Natural killer cell (primary cell): ENCODE results near the gene ZNF862. TPM values are rescaled to one million over a fixed set of nuclear protein-coding genes. Genes with fewer than 3 reads are reported as not detected.

ENCODE experiments used
- ATAC-seq, 3 donors: fragments of 150-1000 bp in 2 of 3; fragments of 200-7000 bp in 1 of 3; cut with Tn5 transposase; 1 replicate in 1 of 3; 2 replicates in 2 of 3; pipeline ENCODE4 v1.10.0; 2021; ENCODE audit warnings: mild to moderate bottlenecking in 2 of 3, moderate library complexity in 2 of 3
- DNase-seq, 2 donors: peaks; one replicate each; pipeline versions ENCODE4 v3.0.0 to v3.0.0-alpha.2; 2013 to 2021; ENCODE audit warnings: mixed read lengths in 1 of 2
- H3K27ac ChIP-seq: one replicate; pipeline ENCODE4 v1.5.1; 2013; ENCODE audit warnings: mild to moderate bottlenecking, low read length
- H3K27me3 ChIP-seq: one replicate; pipeline ENCODE4 v1.6.1; 2013; ENCODE audit warnings: low read length; ENCODE audit not compliant: control insufficient read depth, insufficient read depth
- H3K36me3 ChIP-seq: one replicate; pipeline ENCODE4 v1.6.1; 2013; ENCODE audit warnings: low read length; ENCODE audit not compliant: control insufficient read depth, insufficient read depth
- H3K4me1 ChIP-seq: one replicate; pipeline ENCODE4 v1.6.1; 2013; ENCODE audit warnings: low read length; ENCODE audit not compliant: control insufficient read depth, insufficient read depth
- H3K4me3 ChIP-seq: one replicate; pipeline ENCODE4 v1.5.1; 2013; ENCODE audit warnings: low read length
- H3K9me3 ChIP-seq: one replicate; pipeline ENCODE4 v1.6.1; 2013; ENCODE audit warnings: low read length; ENCODE audit not compliant: control insufficient read depth, insufficient read depth
- H3K27ac Mint-ChIP-seq, 2 donors: one replicate each; pipeline ENCODE4 v1.8.0; 2022; ENCODE audit warnings: mild to moderate bottlenecking in 2 of 2, mixed read lengths in 2 of 2, moderate library complexity in 1 of 2
- H3K27me3 Mint-ChIP-seq, 2 donors: one replicate each; pipeline ENCODE4 v1.8.0; 2022; ENCODE audit warnings: low read depth in 2 of 2, mixed read lengths in 2 of 2
- H3K36me3 Mint-ChIP-seq: one replicate; pipeline ENCODE4 v1.8.0; 2022; ENCODE audit warnings: mixed read lengths
- H3K4me1 Mint-ChIP-seq, 2 donors: one replicate each; pipeline ENCODE4 v1.8.0; 2022; ENCODE audit warnings: mixed read lengths in 2 of 2
- H3K4me3 Mint-ChIP-seq: one replicate; pipeline ENCODE4 v1.8.0; 2022; ENCODE audit warnings: mild to moderate bottlenecking, moderate library complexity, mixed read lengths
- H3K9me3 Mint-ChIP-seq, 2 donors: one replicate each; pipeline ENCODE4 v1.8.0; 2022; ENCODE audit warnings: mixed read lengths in 2 of 2
- WGBS: methylation state at CpG from one replicate; pipeline ENCODE4 v1.1.7; 2013; ENCODE audit warnings: missing lambda C conversion rate; ENCODE audit not compliant: insufficient coverage; 5-methylcytosine and 5-hydroxymethylcytosine counted together
- intact Hi-C: fragments of 100-400 bp; cut with micrococcal nuclease; formaldehyde crosslinking; loops from one replicate; pipeline ENCODE4 v1.14.2; 2022
- total RNA-seq, 4 donors: library from RNA; stranded (reverse); fragments of 120-200 nt in 1 of 4; gene quantifications; one replicate each; pipeline versions ENCODE4 v1.2.3 to v1.2.4, GENCODE V29; 2013 to 2022
- TF ChIP-seq, protein P1 (sequence below): fragments of 200-600 bp; IDR thresholded peaks from one replicate; pipeline ENCODE4 v1.8.0; 2022; ENCODE audit warnings: antibody characterized with exemption

The ZNF862 gene
- total RNA-seq, 3 donors from 2014 or later (not counting 1 experiment from before 2014, with no cell fraction given): 21.4 to 28.9 (median 21.7) TPM

DNA sequence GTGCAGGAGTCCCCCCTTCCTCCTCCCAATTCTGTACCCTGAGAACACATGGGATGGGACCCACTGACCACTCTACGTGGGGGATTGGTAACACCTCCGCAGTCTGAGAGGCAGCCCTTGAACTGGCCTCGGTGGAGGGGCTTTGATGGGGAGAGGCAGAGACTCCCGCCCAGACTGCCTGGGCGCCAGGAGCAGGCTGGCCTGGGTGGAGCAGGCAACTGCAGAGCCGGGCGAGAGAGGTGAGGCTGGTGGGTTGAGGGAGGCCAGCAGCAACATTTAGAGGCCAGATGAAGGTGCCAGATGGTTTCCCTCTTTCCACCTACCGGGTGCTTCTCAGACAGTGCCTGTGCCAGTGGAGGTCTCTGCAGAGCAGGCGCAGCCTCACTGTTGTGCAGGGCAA lies 34.1 kb upstream of the ZNF862 start:
- WGBS: 88% methylated on average over 9 of the region's 9 CpGs
- peaks cover 0 to 5% of the 10 kb centered on the region in 2 donors for H3K27me3 Mint-ChIP-seq
- Histone ChIP-seq H3K4me3 (no peak overlapping the region), H3K36me3 (no peaks in the 10 kb centered on the region), H3K9me3 (no peaks in the 10 kb centered on the region), H3K27me3 (no peaks in the 10 kb centered on the region), H3K4me1 (no peaks in the 10 kb centered on the region), H3K27ac (no peak overlapping the region)
- DNase-seq (no peak), ATAC-seq (no peak)
- H3K27ac Mint-ChIP-seq: no peak overlapping the region
- no peaks in the 10 kb centered on the region for H3K36me3 Mint-ChIP-seq
- TF ChIP-seq, protein P1, sequence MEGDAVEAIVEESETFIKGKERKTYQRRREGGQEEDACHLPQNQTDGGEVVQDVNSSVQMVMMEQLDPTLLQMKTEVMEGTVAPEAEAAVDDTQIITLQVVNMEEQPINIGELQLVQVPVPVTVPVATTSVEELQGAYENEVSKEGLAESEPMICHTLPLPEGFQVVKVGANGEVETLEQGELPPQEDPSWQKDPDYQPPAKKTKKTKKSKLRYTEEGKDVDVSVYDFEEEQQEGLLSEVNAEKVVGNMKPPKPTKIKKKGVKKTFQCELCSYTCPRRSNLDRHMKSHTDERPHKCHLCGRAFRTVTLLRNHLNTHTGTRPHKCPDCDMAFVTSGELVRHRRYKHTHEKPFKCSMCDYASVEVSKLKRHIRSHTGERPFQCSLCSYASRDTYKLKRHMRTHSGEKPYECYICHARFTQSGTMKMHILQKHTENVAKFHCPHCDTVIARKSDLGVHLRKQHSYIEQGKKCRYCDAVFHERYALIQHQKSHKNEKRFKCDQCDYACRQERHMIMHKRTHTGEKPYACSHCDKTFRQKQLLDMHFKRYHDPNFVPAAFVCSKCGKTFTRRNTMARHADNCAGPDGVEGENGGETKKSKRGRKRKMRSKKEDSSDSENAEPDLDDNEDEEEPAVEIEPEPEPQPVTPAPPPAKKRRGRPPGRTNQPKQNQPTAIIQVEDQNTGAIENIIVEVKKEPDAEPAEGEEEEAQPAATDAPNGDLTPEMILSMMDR: no peak
- H3K4me3 Mint-ChIP-seq: no peak overlapping the region
- no peaks in the 10 kb centered on the region for H3K4me1 Mint-ChIP-seq
- intact Hi-C loops: no loop called here
- no peaks in the 10 kb centered on the region for H3K9me3 Mint-ChIP-seq

DNA sequence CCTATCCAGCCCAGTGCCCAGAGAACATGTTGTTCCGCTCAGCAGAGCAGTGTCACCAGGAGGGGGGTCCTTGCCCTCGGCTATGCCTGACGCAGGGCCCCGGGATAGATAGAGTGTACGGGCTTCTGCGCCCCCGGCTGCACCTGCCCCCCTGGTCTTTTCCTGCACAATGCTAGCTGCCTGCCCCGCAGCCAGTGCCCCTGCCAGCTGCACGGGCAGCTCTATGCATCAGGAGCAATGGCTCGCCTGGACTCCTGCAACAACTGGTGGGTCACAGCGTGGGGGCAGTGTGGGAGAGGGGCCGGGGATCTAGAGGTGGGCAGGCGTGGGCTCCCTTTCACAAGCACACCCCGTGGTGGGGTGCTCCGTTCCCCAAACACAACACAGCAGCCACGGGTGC lies 31.4 kb upstream of the ZNF862 start:
- DNase-seq (no peak), ATAC-seq (no peak)
- H3K27ac Mint-ChIP-seq: no peak overlapping the region
- WGBS: 84% methylated on average over 16 of the region's 16 CpGs
- Histone ChIP-seq H3K4me1 (no peaks in the 10 kb centered on the region), H3K9me3 (no peaks in the 10 kb centered on the region), H3K27me3 (no peaks in the 10 kb centered on the region), H3K4me3 (no peak overlapping the region), H3K27ac (no peak overlapping the region), H3K36me3 (no peaks in the 10 kb centered on the region)
- no peaks in the 10 kb centered on the region for H3K9me3 Mint-ChIP-seq
- intact Hi-C loops: no loop called here
- no peak overlapping the region for H3K4me3 Mint-ChIP-seq
- peaks cover 0 to 9% of the 10 kb centered on the region in 2 donors for H3K27me3 Mint-ChIP-seq
- H3K4me1 Mint-ChIP-seq: no peaks in the 10 kb centered on the region
- TF ChIP-seq, protein P1: no peak
- H3K36me3 Mint-ChIP-seq: no peaks in the 10 kb centered on the region

DNA sequence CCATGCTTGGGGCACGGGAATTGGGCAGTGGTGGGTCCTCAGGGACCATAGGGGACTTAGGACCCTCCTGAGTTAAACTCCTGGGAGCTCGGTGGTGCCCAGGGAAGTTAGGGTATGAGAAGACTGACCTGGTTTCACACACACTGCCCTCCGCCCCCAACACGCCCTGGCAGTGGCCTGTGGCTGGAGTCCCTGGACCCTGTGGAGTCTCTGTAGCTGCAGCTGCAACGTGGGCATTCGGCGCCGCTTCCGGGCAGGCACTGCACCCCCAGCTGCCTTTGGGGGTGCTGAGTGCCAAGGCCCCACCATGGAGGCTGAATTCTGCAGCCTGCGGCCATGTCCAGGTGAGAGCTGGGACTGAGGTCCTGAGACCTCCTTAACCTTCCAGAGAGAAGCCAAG lies 29.9 kb upstream of the ZNF862 start:
- Mint-ChIP-seq H3K36me3 (no peaks in the 10 kb centered on the region), H3K4me3 (no peak overlapping the region), H3K4me1 (no peaks in the 10 kb centered on the region), H3K27me3 (peaks cover 0 to 9% of the 10 kb centered on the region in 2 donors), H3K9me3 (no peaks in the 10 kb centered on the region), H3K27ac (no peak overlapping the region)
- TF ChIP-seq, protein P1: no peak
- H3K27ac ChIP-seq: no peak overlapping the region
- 89% methylated on average over 10 of the region's 10 CpGs for WGBS
- no peaks in the 10 kb centered on the region for H3K9me3 ChIP-seq
- H3K27me3 ChIP-seq: no peaks in the 10 kb centered on the region
- H3K36me3 ChIP-seq: no peaks in the 10 kb centered on the region
- intact Hi-C loops: no loop called here
- ATAC-seq (no peak), DNase-seq (no peak)
- no peak overlapping the region for H3K4me3 ChIP-seq
- no peaks in the 10 kb centered on the region for H3K4me1 ChIP-seq

DNA sequence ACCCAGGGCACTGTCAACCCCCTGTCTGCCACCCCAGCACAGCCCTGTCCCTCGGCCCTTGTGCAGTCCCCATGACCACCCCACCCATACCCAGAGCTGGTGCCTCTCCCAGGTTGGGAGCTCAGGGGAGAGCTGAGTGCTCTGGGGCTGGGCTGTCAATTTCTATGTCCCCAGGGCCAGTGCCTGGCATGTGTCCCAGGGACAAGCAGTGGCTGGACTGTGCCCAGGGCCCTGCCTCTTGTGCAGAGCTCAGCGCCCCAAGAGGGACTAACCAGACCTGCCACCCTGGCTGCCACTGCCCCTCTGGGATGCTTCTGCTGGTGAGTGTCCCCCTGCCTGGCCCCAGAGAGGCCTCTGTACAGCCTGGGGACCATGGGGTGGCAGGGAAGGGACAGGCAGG lies 29.0 kb upstream of the ZNF862 start:
- Mint-ChIP-seq H3K27me3 (peaks cover 0 to 9% of the 10 kb centered on the region in 2 donors), H3K9me3 (no peaks in the 10 kb centered on the region), H3K27ac (no peak overlapping the region), H3K4me1 (no peaks in the 10 kb centered on the region), H3K36me3 (no peaks in the 10 kb centered on the region), H3K4me3 (no peak overlapping the region)
- WGBS: 86% methylated on average over 2 of the region's 2 CpGs
- TF ChIP-seq, protein P1: no peak
- Histone ChIP-seq H3K9me3 (no peaks in the 10 kb centered on the region), H3K4me3 (no peak overlapping the region), H3K4me1 (no peaks in the 10 kb centered on the region), H3K27me3 (no peaks in the 10 kb centered on the region), H3K36me3 (no peaks in the 10 kb centered on the region), H3K27ac (no peak overlapping the region)
- intact Hi-C loops: no loop called here
- ATAC-seq (no peak), DNase-seq (no peak)
